ENCODE results near the gene MAPKBP1. TPM values are rescaled to one million over a fixed set of nuclear protein-coding genes. Genes with fewer than 3 reads are reported as not detected.

Gene MAPKBP1
- total and polyA plus RNA-seq, 2 of the 13 experiments (the other 11 are each of a cell fraction or from before 2014, with no cell fraction given): 3.0 to 7.3 TPM

DNA sequence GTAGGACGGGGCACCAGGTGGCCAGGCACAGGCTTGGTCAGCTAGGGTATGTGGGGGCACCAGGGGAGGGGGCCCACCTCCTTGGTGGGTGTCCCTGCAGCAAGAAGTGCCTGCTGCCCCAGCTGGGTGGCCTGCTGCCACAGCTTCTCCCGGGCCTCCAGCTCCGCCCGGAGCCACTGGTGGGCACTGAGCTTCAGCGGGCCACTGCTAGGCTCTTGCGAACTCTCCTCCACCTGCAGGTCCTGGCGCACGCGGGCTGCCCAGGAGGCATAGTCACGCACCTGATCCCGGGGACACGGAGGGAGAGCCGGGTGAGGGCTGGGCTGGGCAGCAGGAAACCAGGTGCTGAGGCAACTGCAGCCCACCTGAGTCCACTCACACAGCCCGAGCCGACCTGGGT lies 94.0 kb downstream of the MAPKBP1 start:
- CTCF ChIA-PET (ENCODE audit: low intra/inter-chr PET ratio, low total read pairs): no interaction called here
- intact Hi-C loops (cut with micrococcal nuclease; ENCODE audit: unreplicated experiment): no loop called here
- Histone ChIP-seq H3K36me3 (replicated peaks in 1 of 2; ENCODE audit: control insufficient read depth in 1 of 2, insufficient read depth in 2 of 2, low read length in 2 of 2) (no peaks in the 10 kb centered on the region), H2AFZ (ENCODE audit: low read length) (no peak overlapping the region), H3K4me1 (ENCODE audit: insufficient read depth, low read length) (peaks cover 27% of the 10 kb centered on the region), H3K27me3 (ENCODE audit: control insufficient read depth in 1 of 2, insufficient read depth in 2 of 2, low read length in 2 of 2) (peaks cover 9 to 70% of the 10 kb centered on the region in 2 experiments; a peak in 4 of 5 replicates), H4K20me1 (ENCODE audit: insufficient read depth, low read length) (no peaks in the 10 kb centered on the region), H3K27ac (ENCODE audit: extremely low read length, insufficient read depth, low read length) (no peak overlapping the region), H3K9ac (ENCODE audit: insufficient read depth, low read depth, low read length) (no peak overlapping the region), H3K9me3 (ENCODE audit: low read length) (no peaks in the 10 kb centered on the region), H3K4me2 (ENCODE audit: low read depth, low read length) (no peak overlapping the region), H3K4me3 (replicated peaks in 1 of 3; ENCODE audit: insufficient read depth in 1 of 3, low read depth in 2 of 3, low read length in 3 of 3) (no peak overlapping the region), H3K79me2 (ENCODE audit: insufficient read depth, low read length) (no peaks in the 10 kb centered on the region)
- FAIRE-seq (no peak), DNase-seq (ENCODE audit: low spot score) (no peak), ATAC-seq (no peak)
- in situ Hi-C loops (cut with HindIII; ENCODE audit: extremely low pct_ligation_motif_present, low pct_unique_long_range_greater_than_20kb): no loop called here
- no TSS peak for BruUV-seq (replicated peaks)
- TF ChIP-seq, protein P1, sequence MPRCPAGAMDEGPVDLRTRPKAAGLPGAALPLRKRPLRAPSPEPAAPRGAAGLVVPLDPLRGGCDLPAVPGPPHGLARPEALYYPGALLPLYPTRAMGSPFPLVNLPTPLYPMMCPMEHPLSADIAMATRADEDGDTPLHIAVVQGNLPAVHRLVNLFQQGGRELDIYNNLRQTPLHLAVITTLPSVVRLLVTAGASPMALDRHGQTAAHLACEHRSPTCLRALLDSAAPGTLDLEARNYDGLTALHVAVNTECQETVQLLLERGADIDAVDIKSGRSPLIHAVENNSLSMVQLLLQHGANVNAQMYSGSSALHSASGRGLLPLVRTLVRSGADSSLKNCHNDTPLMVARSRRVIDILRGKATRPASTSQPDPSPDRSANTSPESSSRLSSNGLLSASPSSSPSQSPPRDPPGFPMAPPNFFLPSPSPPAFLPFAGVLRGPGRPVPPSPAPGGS (CRISPR knock-in tag; IDR thresholded peaks at IDR 0.05): no peak
- TF ChIP-seq ZNF382 (CRISPR knock-in tag; IDR thresholded peaks at IDR 0.05; ENCODE audit: borderline replicate concordance): no peak
- TF ChIP-seq, protein P2, sequence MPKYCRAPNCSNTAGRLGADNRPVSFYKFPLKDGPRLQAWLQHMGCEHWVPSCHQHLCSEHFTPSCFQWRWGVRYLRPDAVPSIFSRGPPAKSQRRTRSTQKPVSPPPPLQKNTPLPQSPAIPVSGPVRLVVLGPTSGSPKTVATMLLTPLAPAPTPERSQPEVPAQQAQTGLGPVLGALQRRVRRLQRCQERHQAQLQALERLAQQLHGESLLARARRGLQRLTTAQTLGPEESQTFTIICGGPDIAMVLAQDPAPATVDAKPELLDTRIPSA (CRISPR knock-in tag; IDR thresholded peaks at IDR 0.05; ENCODE audit: borderline replicate concordance): no peak
- no peak for TF ChIP-seq SAFB2 (CRISPR knock-in tag; IDR thresholded peaks at IDR 0.05; ENCODE audit: borderline replicate concordance, low read depth)
- TF ChIP-seq, protein P3, sequence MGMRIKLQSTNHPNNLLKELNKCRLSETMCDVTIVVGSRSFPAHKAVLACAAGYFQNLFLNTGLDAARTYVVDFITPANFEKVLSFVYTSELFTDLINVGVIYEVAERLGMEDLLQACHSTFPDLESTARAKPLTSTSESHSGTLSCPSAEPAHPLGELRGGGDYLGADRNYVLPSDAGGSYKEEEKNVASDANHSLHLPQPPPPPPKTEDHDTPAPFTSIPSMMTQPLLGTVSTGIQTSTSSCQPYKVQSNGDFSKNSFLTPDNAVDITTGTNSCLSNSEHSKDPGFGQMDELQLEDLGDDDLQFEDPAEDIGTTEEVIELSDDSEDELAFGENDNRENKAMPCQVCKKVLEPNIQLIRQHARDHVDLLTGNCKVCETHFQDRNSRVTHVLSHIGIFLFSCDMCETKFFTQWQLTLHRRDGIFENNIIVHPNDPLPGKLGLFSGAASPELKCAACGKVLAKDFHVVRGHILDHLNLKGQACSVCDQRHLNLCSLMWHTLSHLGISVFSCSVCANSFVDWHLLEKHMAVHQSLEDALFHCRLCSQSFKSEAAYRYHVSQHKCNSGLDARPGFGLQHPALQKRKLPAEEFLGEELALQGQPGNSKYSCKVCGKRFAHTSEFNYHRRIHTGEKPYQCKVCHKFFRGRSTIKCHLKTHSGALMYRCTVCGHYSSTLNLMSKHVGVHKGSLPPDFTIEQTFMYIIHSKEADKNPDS (CRISPR knock-in tag; IDR thresholded peaks at IDR 0.05): no peak
- TF ChIP-seq, protein P4, sequence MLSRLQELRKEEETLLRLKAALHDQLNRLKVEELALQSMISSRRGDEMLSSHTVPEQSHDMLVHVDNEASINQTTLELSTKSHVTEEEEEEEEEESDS (CRISPR knock-in tag; IDR thresholded peaks at IDR 0.05; ENCODE audit: borderline replicate concordance): no peak
- TF ChIP-seq FOXO1 (CRISPR knock-in tag; IDR thresholded peaks at IDR 0.05): no peak
- TF ChIP-seq ZFYVE20 (CRISPR knock-in tag; IDR thresholded peaks at IDR 0.05; ENCODE audit: borderline replicate concordance, low read depth): no peak
- no peak for TF ChIP-seq KDM3A (CRISPR knock-in tag; IDR thresholded peaks at IDR 0.05; ENCODE audit: low read depth)
- TF ChIP-seq, protein P5, sequence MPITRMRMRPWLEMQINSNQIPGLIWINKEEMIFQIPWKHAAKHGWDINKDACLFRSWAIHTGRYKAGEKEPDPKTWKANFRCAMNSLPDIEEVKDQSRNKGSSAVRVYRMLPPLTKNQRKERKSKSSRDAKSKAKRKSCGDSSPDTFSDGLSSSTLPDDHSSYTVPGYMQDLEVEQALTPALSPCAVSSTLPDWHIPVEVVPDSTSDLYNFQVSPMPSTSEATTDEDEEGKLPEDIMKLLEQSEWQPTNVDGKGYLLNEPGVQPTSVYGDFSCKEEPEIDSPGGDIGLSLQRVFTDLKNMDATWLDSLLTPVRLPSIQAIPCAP (CRISPR knock-in tag; IDR thresholded peaks at IDR 0.05; ENCODE audit: low read depth): no peak
- no peak for TF ChIP-seq SRSF4 (IDR thresholded peaks at IDR 0.05; ENCODE audit: low read depth, low read length, poor library complexity, severe bottlenecking)
- POLR2A ChIA-PET: no interaction called here
- 87% methylated on average over 3 of the region's 15 CpGs for WGBS (ENCODE audit: low lambda C conversion rate)
